Stimulated activated CD4-positive, alpha-beta T cell treated with anti-CD3 and anti-CD28 coated beads, Interleukin-4, amount 100 ng/mL, for 1 hour (primary cell): ENCODE results near the gene WNT2B.
"Not testable (repeated sequence)": the region's sequence is repeated elsewhere in the genome, so short reads cannot be mapped to it uniquely, and the experiment has no call there.

Source experiments
- DNase-seq: peaks from one replicate; pipeline ENCODE4 v3.0.0-alpha.2; 2020

Gene WNT2B

GRCh38 chr1:112508278-112509004 lies at the start of gene WNT2B:
TSS of gene WNT2B (plus strand) at chr1:112508965. CDS start at chr1:112509263, 298 bp downstream.
- peak; percentile 50 for DNase-seq

- DNase-seq, result no peak
Measured at GRCh38 chr1:112460615-112461014, 48.1 kb upstream of the WNT2B start.

- no peak for DNase-seq
Measured at GRCh38 chr1:112461200-112461871, 47.4 kb upstream of the WNT2B start.

- DNase-seq, result no peak
Measured at GRCh38 chr1:112462953-112463279, 45.8 kb upstream of the WNT2B start.

- DNase-seq, result no peak
Measured at GRCh38 chr1:112464501-112464900, 44.3 kb upstream of the WNT2B start.

DNA sequence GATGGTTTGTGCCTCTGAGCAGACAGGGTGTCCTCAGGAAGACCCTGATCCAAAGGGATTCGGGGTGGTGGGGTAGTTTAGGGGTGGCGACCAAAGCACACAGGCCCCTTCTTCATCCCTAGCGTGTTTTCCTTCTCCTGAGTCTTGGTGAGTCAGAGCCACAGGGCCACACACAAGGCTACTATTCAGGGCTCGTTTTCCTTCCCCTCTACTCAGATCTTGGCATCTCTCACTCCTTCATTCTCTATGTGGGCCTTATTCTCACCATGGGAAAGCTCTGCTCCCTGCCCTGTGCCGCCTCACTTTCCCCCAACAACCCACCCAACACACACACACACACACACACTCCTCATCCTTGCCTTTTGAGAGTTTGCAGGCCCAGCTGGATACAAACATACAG lies 43.6 kb upstream of the WNT2B start:
- DNase-seq, result no peak

GRCh38 chr1:112466078-112466660 lies 42.6 kb upstream of the WNT2B start:
- DNase-seq, result peak; percentile 83

GRCh38 chr1:112470324-112470723 lies 38.4 kb upstream of the WNT2B start:
- not testable (repeated sequence) for DNase-seq

GRCh38 chr1:112470966-112471365 lies 37.8 kb upstream of the WNT2B start:
- DNase-seq, result no peak

- no peak for DNase-seq
Measured at GRCh38 chr1:112472142-112472541, 36.6 kb upstream of the WNT2B start.

DNA sequence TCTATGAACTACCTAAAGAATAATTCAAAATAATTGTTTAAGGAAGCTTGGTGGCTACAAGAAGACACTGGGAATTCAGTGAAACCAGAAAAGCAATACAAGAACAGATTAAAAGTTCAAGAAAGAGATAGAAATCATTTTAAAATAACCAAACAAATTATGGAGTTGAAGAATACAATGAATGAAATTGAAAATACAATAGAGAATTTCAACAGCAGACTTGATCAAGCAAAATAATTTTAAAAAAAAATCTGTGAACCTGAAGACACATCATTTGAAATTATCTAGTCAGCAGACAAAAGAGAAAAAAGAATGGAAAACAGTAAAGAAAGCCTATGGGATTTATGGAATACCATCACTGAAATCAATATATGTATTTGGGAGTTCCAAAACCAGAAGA lies 31.2 kb upstream of the WNT2B start:
- DNase-seq, result no peak

GRCh38 chr1:112478314-112478713 lies 30.5 kb upstream of the WNT2B start:
- DNase-seq, result no peak

GRCh38 chr1:112486063-112486462 lies 22.7 kb upstream of the WNT2B start:
- not testable (repeated sequence) for DNase-seq

GRCh38 chr1:112487686-112488085 lies 21.1 kb upstream of the WNT2B start:
- not testable (repeated sequence) for DNase-seq

DNA sequence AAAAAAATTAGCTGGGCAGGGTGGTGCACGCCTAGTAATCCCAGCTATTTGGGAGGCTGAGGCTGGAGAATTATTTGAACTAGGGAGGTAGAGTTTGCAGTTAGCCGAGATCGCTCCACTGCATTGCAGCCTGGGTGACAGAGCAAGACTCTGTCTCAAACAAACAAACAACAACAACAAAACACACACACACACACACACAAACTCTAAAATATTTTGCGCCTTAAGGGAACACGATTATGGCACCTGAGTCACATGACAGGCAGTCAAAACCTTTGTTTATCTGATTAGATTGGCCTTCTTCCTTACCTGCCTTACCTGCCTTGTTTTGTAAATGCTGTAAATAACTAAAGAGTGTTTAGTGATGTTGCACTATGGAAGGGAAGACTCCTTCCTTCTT lies 20.6 kb upstream of the WNT2B start:
- no peak for DNase-seq

GRCh38 chr1:112492076-112492475 lies 16.7 kb upstream of the WNT2B start:
- no peak for DNase-seq

DNA sequence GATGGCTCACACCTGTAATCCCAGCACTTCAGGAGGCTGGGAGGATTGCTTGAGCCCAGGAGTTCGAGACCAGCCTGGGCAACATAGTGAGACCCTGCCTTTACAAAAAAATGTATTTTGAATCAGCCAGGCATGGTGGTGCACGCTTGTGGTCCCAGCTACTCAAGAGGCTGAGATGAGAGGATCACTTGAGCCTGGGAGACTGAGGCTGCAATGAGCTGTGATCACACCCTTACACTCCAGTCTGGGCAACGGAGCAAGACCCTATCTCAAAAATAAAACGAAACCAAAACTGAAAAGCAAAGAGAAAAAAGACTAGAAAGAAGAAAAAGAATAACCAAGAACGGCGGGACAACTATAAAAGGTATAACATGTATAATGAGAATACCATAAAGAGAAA lies 15.4 kb upstream of the WNT2B start:
- no peak for DNase-seq

- no peak for DNase-seq
Measured at GRCh38 chr1:112496290-112496689, 12.5 kb upstream of the WNT2B start.

DNA sequence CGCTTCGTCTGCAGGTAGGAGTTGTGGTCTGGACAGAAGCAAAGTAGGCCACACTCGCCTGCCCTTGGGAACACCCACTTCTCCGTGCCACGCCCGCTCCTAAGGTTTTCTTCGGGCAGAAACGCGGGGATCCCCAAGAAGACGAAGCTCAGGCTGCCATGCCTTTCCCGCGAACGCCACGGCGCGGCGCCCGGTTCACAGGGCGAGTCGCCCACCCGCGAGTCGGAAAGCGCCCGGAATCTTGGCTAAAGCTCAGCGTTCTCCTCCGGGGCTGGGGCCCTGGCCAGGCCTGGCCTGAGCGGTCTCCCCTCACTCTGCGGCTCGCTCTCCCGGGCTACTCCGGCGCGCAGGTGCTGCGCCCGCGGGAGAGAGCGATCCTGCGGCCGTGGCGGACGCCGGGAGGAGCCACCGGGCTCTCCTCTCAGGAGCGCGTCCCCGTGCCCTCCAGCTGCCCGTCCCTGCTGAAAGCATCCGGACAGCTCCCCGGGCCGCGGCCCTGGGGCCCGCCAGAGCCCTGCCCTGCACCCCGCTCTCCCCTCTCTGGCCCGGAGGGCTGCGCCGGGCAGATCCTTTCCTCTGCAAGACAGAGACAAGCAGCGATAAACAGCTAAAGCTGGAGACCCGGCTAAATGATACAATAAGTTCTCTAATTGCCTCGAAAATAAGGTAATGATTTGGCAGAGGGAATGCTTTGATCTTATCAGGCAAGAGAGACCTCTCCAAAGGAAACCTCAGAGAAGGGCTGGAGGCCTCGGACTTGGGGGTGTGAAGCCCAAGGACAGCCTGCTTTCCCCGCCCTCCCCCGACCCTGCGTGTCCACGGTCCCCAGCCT lies 6.7 kb upstream of the WNT2B start:
- DNase-seq, result peak; percentile 64

GRCh38 chr1:112502826-112503225 lies 5.9 kb upstream of the WNT2B start:
- no peak for DNase-seq

GRCh38 chr1:112504001-112504660 lies 4.6 kb upstream of the WNT2B start:
- DNase-seq, result no peak

GRCh38 chr1:112504661-112505399 lies 3.9 kb upstream of the WNT2B start:
- no peak for DNase-seq
